ENCODE measurements around the gene FBXW4.
"Not testable (repeated sequence)": the region's sequence is repeated elsewhere in the genome, so short reads cannot be mapped to it uniquely, and the experiment has no call there.

The FBXW4 gene

GRCh38 chr10:101651336-101651735 is 43.6 kb downstream of the FBXW4 start:
- DNase-seq = no peak

GRCh38 chr10:101650863-101651262 is 44.1 kb downstream of the FBXW4 start:
- no peak for DNase-seq

GRCh38 chr10:101649525-101650085 is 45.4 kb downstream of the FBXW4 start:
- no peak for DNase-seq

- no peak for DNase-seq
Observed at GRCh38 chr10:101647255-101647654, 47.7 kb downstream of the FBXW4 start.

GRCh38 chr10:101646364-101646763 is 48.6 kb downstream of the FBXW4 start:
- DNase-seq = no peak

- no peak for DNase-seq
Observed at GRCh38 chr10:101645659-101646058, 49.3 kb downstream of the FBXW4 start.

DNA sequence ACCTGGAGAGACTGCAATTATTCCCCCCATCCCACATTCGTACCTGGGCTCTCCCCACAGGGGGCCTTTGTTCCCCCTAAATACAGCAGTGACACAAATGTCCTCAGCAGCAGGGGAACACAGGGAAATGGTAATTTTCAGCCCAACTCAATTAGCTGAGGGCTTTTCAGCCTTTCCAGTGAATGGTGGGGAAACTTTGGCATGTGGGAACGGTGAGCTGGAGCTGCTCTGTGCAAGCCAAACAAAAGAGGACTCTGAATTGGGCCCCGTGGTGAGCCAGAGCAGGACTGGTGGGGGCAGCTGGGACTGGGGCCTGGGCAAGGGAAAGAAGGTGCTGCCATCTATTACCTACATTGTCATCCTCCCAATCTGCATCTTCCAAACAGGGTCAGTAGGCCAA is 51.0 kb downstream of the FBXW4 start:
- DNase-seq = no peak

GRCh38 chr10:101643546-101643945 is 51.4 kb downstream of the FBXW4 start:
- no peak for DNase-seq

GRCh38 chr10:101639141-101639900 is 55.6 kb downstream of the FBXW4 start:
- DNase-seq = no peak

DNA sequence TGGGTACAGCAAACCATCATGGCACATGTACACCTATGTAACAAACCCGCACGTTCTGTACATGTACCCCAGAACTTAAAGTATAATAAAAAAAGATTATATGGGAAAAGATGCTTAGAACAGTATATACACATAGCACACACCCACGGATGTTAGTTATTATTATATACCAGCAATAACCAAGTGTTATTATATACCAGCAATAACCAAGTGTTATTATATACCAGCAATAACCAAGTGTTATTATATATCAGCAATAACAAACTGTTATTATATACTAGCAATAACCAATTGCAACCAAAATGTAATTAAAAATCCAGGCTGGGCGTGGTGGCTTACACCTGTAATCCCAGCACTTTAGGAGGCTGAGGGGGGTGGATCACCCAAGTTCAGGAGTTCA is 61.5 kb downstream of the FBXW4 start:
- DNase-seq = not testable (repeated sequence)

GRCh38 chr10:101631821-101632475 is 63.0 kb downstream of the FBXW4 start:
- no peak for DNase-seq

DNA sequence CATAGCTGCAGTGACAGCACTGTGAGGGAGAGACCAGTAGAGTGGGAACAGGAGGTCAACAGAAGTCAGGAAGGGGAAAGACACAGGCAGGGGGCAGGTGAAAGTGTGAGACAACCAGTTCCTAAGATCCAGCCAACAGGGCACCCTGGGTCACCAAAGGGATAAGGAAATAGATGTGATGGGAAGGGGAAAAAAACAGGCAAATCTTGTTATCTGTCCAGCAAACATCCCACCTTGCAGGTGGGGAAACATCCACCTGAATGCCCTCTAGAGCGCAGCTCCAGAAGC is 64.4 kb downstream of the FBXW4 start:
- no peak for DNase-seq

GRCh38 chr10:101629837-101630632 is 64.9 kb downstream of the FBXW4 start:
- DNase-seq = no peak

DNA sequence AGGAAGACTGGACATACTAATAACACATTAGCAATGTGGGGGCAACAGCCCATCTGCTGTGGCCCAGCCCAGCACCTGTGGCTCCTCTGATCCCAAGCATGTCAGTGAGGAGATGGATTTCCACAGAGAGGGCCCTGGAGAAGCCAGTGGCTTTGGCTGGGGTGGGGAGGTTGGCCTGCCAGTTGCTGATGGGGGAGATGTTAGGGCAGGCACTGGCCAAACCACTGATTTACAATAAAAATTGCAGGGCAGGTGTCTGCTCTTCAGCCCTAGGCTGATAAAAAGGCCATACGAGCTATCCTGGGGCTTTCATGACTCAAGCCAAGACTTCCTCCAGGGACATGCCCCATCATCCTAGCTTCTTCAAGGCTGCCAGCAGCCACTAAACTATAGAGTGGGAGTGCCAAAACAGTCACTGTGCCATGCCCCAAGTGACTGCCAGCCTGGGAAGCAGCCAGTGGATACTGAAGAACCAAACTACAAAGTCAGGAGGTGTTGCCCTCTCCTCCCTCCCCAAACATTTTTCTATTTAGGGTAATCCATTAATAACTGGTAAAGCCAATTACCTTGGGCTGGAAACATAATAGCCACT is 69.1 kb downstream of the FBXW4 start:
- no peak for DNase-seq

- no peak for DNase-seq
Observed at GRCh38 chr10:101624526-101625102, 70.4 kb downstream of the FBXW4 start.

DNA sequence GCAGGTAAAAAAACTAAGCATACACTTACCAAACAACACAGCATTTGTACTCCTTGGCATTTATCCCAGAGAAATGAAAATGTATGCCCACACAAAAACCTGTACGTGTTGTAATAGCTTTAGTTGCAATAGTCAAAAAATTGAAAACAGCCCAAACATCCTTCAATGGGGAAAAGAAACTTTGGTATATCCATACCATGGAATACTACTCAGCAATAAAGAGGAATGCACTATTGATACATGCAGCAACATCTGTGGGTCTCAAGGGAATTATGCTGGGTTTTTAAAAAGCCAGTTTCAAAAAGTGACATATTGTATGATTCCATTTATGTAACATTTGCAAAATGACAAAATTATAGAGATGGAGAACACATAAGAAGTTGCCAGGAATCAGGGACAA is 71.4 kb downstream of the FBXW4 start:
- no peak for DNase-seq

- no peak for DNase-seq
Observed at GRCh38 chr10:101619983-101620382, 75.0 kb downstream of the FBXW4 start.

DNA sequence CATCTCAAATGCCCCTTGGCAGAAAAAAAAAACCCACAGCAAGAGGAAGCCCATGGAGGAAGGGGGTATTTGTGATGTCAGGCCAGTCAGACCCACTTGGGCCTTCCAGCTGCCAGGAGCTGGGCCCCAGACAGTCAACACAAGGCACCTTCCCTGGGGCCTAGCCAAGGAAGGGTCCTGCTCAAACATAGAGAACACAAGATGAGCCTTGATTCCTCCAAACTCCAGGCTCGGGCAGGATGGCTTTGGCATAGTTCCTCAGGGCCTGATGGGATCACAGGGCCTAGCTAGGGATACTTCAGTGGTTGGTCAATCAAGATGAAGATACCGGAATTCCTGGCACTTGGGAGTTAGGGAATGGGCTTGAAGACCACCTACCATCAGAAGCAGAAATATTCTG is 76.1 kb downstream of the FBXW4 start:
- DNase-seq = no peak

GRCh38 chr10:101617824-101618568 is 77.0 kb downstream of the FBXW4 start:
- no peak for DNase-seq

GRCh38 chr10:101617102-101617823 is 77.7 kb downstream of the FBXW4 start:
- no peak for DNase-seq

- DNase-seq = no peak
Observed at GRCh38 chr10:101616415-101617101, 78.4 kb downstream of the FBXW4 start.

Measured in NCI-H748 treated with DMSO at 0.1 percent for 48 hours (cell line).